ENCODE results near the gene WDR33.

- no peak for TF ChIP-seq POLR2A (IDR thresholded peaks at IDR 0.05; ENCODE audit: low read depth, low read length)
- TF ChIP-seq TAF1 (IDR thresholded peaks at IDR 0.05; ENCODE audit: low read depth, low read length) = no peak
- TF ChIP-seq POLR2AphosphoS5 (IDR thresholded peaks at IDR 0.05; ENCODE audit: low read depth, low read length) = no peak
- no peak for TF ChIP-seq SPI1 (IDR thresholded peaks at IDR 0.05; ENCODE audit: low read depth, low read length)
- no peak for TF ChIP-seq POU2F2 (IDR thresholded peaks at IDR 0.05; ENCODE audit: low read depth, low read length)
- no peak for TF ChIP-seq PAX5 (IDR thresholded peaks at IDR 0.05; ENCODE audit: insufficient read depth, low read length, severe bottlenecking)
Measured at GRCh38 chr2:127658146-127658545, 152.8 kb downstream of the WDR33 start.
